Activated T-helper 1 cell treated with anti-CD3 and anti-CD28 coated beads, Interleukin-12 subunit alpha, Interleukin-12 subunit beta, Interleukin-2, Interleukin-4 antibody, amounts not matched to agents 30 ng/mL and 10 ng/mL and 1 ng/mL, durations not matched to agents 14 hours and 24 hours and 36 hours (primary cell): ENCODE results near the gene HSDL2. TPM values are rescaled to one million over a fixed set of nuclear protein-coding genes. Genes with fewer than 3 reads are reported as not detected.

Experiments
- DNase-seq: peaks from one replicate; pipeline ENCODE4 v3.0.0; 2021; ENCODE audit warnings: low spot score
- H3K27ac Mint-ChIP-seq: one replicate; pipeline ENCODE4 v1.8.0; 2021; ENCODE audit warnings: mild to moderate bottlenecking, mixed read lengths
- H3K27me3 Mint-ChIP-seq: one replicate; pipeline ENCODE4 v1.8.0; 2022; ENCODE audit warnings: mild to moderate bottlenecking, moderate library complexity, mixed read lengths; ENCODE audit not compliant: insufficient read depth
- H3K36me3 Mint-ChIP-seq: one replicate; pipeline ENCODE4 v1.8.0; 2021; ENCODE audit warnings: low read depth, mixed read lengths
- H3K4me1 Mint-ChIP-seq: one replicate; pipeline ENCODE4 v1.8.0; 2021; ENCODE audit warnings: low read depth, mixed read lengths
- H3K4me3 Mint-ChIP-seq: one replicate; pipeline ENCODE4 v1.8.0; 2021; ENCODE audit warnings: mild to moderate bottlenecking, moderate library complexity, mixed read lengths
- H3K9me3 Mint-ChIP-seq: one replicate; pipeline ENCODE4 v1.8.0; 2021; ENCODE audit warnings: mixed read lengths
- intact Hi-C: fragments of 100-400 bp; cut with micrococcal nuclease; formaldehyde crosslinking; loops from one replicate; pipeline ENCODE4 v1.15.1; 2024
- total RNA-seq: library from RNA; stranded (reverse); gene quantifications from 2 replicates; pipeline ENCODE4 v1.2.3, GENCODE V29; 2022

The HSDL2 gene
- 13.0 and 13.2 TPM in 2 replicates for total RNA-seq

GRCh38 chr9:112380102-112380824 lies at the start of gene HSDL2:
HSDL2 (plus strand) TSS chr9:112380108; CDS start chr9:112380164, 56 bp downstream.
- intact Hi-C loops, result loop anchor here (1.0 kb wide), 1 partner anchor 749 kb away; the partner anchor contains the start of gene DNAJC25
- peaks cover 1% of the 10 kb centered on the region for H3K36me3 Mint-ChIP-seq
- no peaks in the 10 kb centered on the region for H3K9me3 Mint-ChIP-seq
- H3K27me3 Mint-ChIP-seq, result no peaks in the 10 kb centered on the region
- peaks cover 57% of the 10 kb centered on the region for H3K4me1 Mint-ChIP-seq
- peak within 1 kb of the TSS; percentile 99 for H3K27ac Mint-ChIP-seq
- peak within 1 kb of the TSS; percentile 98 for H3K4me3 Mint-ChIP-seq
- DNase-seq, result no peak

GRCh38 chr9:112331674-112331952 lies 48.3 kb upstream of the HSDL2 start:
- Mint-ChIP-seq H3K27ac (peak overlapping the region; percentile 54), H3K4me3 (peak overlapping the region; percentile 93)
- intact Hi-C loops, result loop anchor here (1.0 to 10.0 kb wide), 5 partner anchors 337 to 891 kb away; partner anchors contain the start of genes DNAJC25, ECPAS, FKBP15 and GNG10

GRCh38 chr9:112332214-112332613 lies 47.7 kb upstream of the HSDL2 start:
- Mint-ChIP-seq H3K9me3 (no peaks in the 10 kb centered on the region), H3K4me3 (peak overlapping the region; percentile 93), H3K27me3 (peaks cover 2% of the 10 kb centered on the region), H3K4me1 (peaks cover 45% of the 10 kb centered on the region), H3K27ac (peak overlapping the region; percentile 96), H3K36me3 (peaks cover 5% of the 10 kb centered on the region)
- intact Hi-C loops, result loop anchor here (2.0 to 10.0 kb wide), 4 partner anchors 83 to 890 kb away; partner anchors contain the start of genes ECPAS, FKBP15 and SLC31A1
- DNase-seq, result no peak

More at GRCh38 chr9:112331674-112331952, 48.3 kb upstream of the HSDL2 start:
- H3K9me3 Mint-ChIP-seq, result no peaks in the 10 kb centered on the region
- DNase-seq, result no peak
- H3K27me3 Mint-ChIP-seq, result no peaks in the 10 kb centered on the region
- peaks cover 45% of the 10 kb centered on the region for H3K4me1 Mint-ChIP-seq
- peaks cover 5% of the 10 kb centered on the region for H3K36me3 Mint-ChIP-seq

GRCh38 chr9:112332674-112332976 lies 47.3 kb upstream of the HSDL2 start:
- Mint-ChIP-seq H3K27ac (peak overlapping the region; percentile 96), H3K27me3 (peaks cover 2% of the 10 kb centered on the region), H3K9me3 (no peaks in the 10 kb centered on the region), H3K4me3 (peak overlapping the region; percentile 93), H3K4me1 (peaks cover 43% of the 10 kb centered on the region), H3K36me3 (peaks cover 5% of the 10 kb centered on the region)
- DNase-seq, result no peak
- intact Hi-C loops, result loop anchor here (2.0 to 10.0 kb wide), 4 partner anchors 84 to 890 kb away; partner anchors contain the start of genes ECPAS, FKBP15 and SLC31A1

- Mint-ChIP-seq H3K27me3 (peaks cover 2% of the 10 kb centered on the region), H3K4me3 (peak within 1 kb of the TSS; percentile 97), H3K4me1 (peaks cover 38% of the 10 kb centered on the region), H3K27ac (peak within 1 kb of the TSS; percentile 96), H3K9me3 (no peaks in the 10 kb centered on the region), H3K36me3 (peaks cover 5% of the 10 kb centered on the region)
- intact Hi-C loops, result loop anchor here (1.0 to 10.0 kb wide), 13 partner anchors 16 to 889 kb away; partner anchors contain the start of genes ECPAS, FKBP15, INIP and KIAA1958
- peak; percentile 78 for DNase-seq
These were observed 46.8 kb upstream of the HSDL2 start, which contains the start of gene PTBP3 for GRCh38 chr9:112332977-112333638. PTBP3 (minus strand) TSS chr9:112333619; CDS start chr9:112297865, 35,754 bp downstream.

- H3K4me3 Mint-ChIP-seq, result peak overlapping the region; percentile 97
- intact Hi-C loops, result loop anchor here (1.0 to 10.0 kb wide), 19 partner anchors 17 to 888 kb away; partner anchors contain the start of genes ECPAS, FKBP15, INIP and KIAA1958
- peak; percentile 88 for DNase-seq
- peaks cover 31% of the 10 kb centered on the region for H3K4me1 Mint-ChIP-seq
- H3K27ac Mint-ChIP-seq, result peak overlapping the region; percentile 94
- no peaks in the 10 kb centered on the region for H3K36me3 Mint-ChIP-seq
- no peaks in the 10 kb centered on the region for H3K9me3 Mint-ChIP-seq
- peaks cover 2% of the 10 kb centered on the region for H3K27me3 Mint-ChIP-seq
These were observed 46.1 kb upstream of the HSDL2 start for GRCh38 chr9:112333639-112334431.

GRCh38 chr9:112334432-112334841 lies 45.5 kb upstream of the HSDL2 start:
- peaks cover 2% of the 10 kb centered on the region for H3K27me3 Mint-ChIP-seq
- peak overlapping the region; percentile 97 for H3K4me3 Mint-ChIP-seq
- peak overlapping the region; percentile 94 for H3K27ac Mint-ChIP-seq
- DNase-seq, result peak; percentile 16
- peaks cover 31% of the 10 kb centered on the region for H3K4me1 Mint-ChIP-seq
- no peaks in the 10 kb centered on the region for H3K9me3 Mint-ChIP-seq
- intact Hi-C loops, result loop anchor here (1.0 to 10.0 kb wide), 9 partner anchors 21 to 888 kb away; partner anchors contain the start of genes ECPAS, FKBP15 and SLC31A1
- no peaks in the 10 kb centered on the region for H3K36me3 Mint-ChIP-seq

- Mint-ChIP-seq H3K4me3 (no peak overlapping the region), H3K27me3 (peaks cover 4% of the 10 kb centered on the region), H3K27ac (peak overlapping the region; percentile 24), H3K9me3 (no peaks in the 10 kb centered on the region), H3K36me3 (no peaks in the 10 kb centered on the region), H3K4me1 (peaks cover 7% of the 10 kb centered on the region)
- DNase-seq, result no peak
- intact Hi-C loops, result loop anchor here (10.0 kb wide), 2 partner anchors 343 to 853 kb away; partner anchors contain the start of gene ECPAS
These were observed 42.4 kb upstream of the HSDL2 start for GRCh38 chr9:112337547-112337946.

GRCh38 chr9:112338561-112338960 lies 41.3 kb upstream of the HSDL2 start:
- Mint-ChIP-seq H3K9me3 (no peaks in the 10 kb centered on the region), H3K4me3 (no peak overlapping the region), H3K27me3 (peaks cover 4% of the 10 kb centered on the region), H3K4me1 (peaks cover 7% of the 10 kb centered on the region), H3K36me3 (no peaks in the 10 kb centered on the region), H3K27ac (no peak overlapping the region)
- intact Hi-C loops, result loop anchor here (10.0 kb wide), 2 partner anchors 344 to 854 kb away; partner anchors contain the start of gene ECPAS
- DNase-seq, result no peak

GRCh38 chr9:112339886-112340285 lies 40.0 kb upstream of the HSDL2 start:
- Mint-ChIP-seq H3K27ac (no peak overlapping the region), H3K36me3 (no peaks in the 10 kb centered on the region), H3K4me1 (no peaks in the 10 kb centered on the region), H3K27me3 (peaks cover 4% of the 10 kb centered on the region), H3K9me3 (no peaks in the 10 kb centered on the region), H3K4me3 (no peak overlapping the region)
- intact Hi-C loops, result loop anchor here (10.0 kb wide), 2 partner anchors 345 to 855 kb away; partner anchors contain the start of gene ECPAS
- no peak for DNase-seq

GRCh38 chr9:112341730-112342129 lies 38.2 kb upstream of the HSDL2 start:
- Mint-ChIP-seq H3K9me3 (no peaks in the 10 kb centered on the region), H3K27ac (no peak overlapping the region), H3K4me1 (no peaks in the 10 kb centered on the region), H3K27me3 (peaks cover 4% of the 10 kb centered on the region), H3K4me3 (no peak overlapping the region), H3K36me3 (no peaks in the 10 kb centered on the region)
- intact Hi-C loops, result no loop called here
- no peak for DNase-seq
